IPS-18a (cell line): ENCODE measurements around the gene PODXL.

Experiments used
- H3K27ac ChIP-seq: one replicate; pipeline ENCODE4 v1.5.1; 2013; ENCODE audit warnings: low read length
- H3K27me3 ChIP-seq: one replicate; pipeline ENCODE4 v1.6.1; 2013; ENCODE audit warnings: mild to moderate bottlenecking, low read length; ENCODE audit not compliant: control insufficient read depth, insufficient read depth
- H3K36me3 ChIP-seq: one replicate; pipeline ENCODE4 v1.6.1; 2013; ENCODE audit warnings: low read depth, low read length; ENCODE audit not compliant: control insufficient read depth
- H3K4me1 ChIP-seq: one replicate; pipeline ENCODE4 v1.6.1; 2013; ENCODE audit warnings: low read depth, low read length; ENCODE audit not compliant: control insufficient read depth
- H3K4me3 ChIP-seq: one replicate; pipeline ENCODE4 v1.5.1; 2013; ENCODE audit warnings: low read length
- H3K9ac ChIP-seq: one replicate; pipeline ENCODE4 v1.6.1; 2013; ENCODE audit warnings: mild to moderate bottlenecking, low read length, moderate library complexity
- H3K9me3 ChIP-seq: one replicate; pipeline ENCODE4 v1.6.1; 2013; ENCODE audit warnings: low read depth, low read length; ENCODE audit not compliant: control insufficient read depth

Gene PODXL

DNA sequence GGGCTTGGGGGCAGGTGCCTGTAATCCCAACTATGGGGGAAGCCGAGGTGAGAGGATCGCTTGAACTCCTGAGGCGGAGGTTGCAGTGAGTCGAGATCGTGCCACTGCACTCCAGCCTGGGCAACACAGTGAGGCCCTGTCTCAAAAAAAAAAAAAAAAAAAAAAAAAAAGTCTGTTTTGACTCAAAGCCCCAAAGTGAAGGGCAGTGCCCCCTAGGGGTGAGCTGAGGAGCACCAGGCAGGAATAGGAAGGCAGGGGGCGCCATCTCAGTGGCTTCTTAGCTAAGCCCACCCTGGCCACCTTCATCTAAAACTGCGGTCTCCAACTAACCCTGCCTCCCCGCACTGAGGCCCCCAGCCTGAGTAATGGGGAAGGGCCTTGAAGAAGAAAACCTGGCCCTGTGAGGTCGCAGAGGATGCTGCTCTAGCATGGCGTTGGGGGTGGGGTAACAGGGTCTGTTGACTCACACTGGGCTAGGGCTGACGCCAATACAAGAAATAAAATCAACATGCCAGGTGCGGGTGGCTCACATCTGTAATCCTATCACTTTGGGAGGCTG is 9.8 kb downstream of the PODXL start:
- H3K9ac ChIP-seq: no peak overlapping the region
- peaks cover 71% of the 10 kb centered on the region for H3K36me3 ChIP-seq
- H3K4me1 ChIP-seq: peaks cover 67% of the 10 kb centered on the region
- no peaks in the 10 kb centered on the region for H3K9me3 ChIP-seq
- no peak overlapping the region for H3K27ac ChIP-seq
- no peak overlapping the region for H3K4me3 ChIP-seq
- H3K27me3 ChIP-seq: no peaks in the 10 kb centered on the region

DNA sequence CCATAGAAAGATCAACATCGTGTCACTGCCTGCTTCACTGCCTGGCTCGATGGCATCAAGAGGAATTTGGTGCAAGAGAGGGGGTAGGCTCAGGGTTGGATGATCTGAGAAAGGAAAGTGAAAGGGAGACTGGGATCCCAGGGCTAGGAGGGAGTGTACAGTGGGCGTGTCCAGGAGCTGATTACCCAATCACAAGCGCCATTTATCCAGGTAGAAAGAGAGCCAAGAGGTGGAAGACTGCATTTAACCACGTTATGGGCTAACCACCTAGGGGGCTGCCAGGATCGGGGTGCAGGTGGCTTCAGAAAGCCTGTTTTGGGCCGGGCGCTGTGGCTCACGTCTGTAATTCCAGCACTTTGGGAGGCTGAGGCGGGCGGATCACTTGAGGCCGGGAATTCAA is 10.3 kb downstream of the PODXL start:
- no peaks in the 10 kb centered on the region for H3K27me3 ChIP-seq
- H3K27ac ChIP-seq: no peak overlapping the region
- H3K9ac ChIP-seq: no peak overlapping the region
- no peak overlapping the region for H3K4me3 ChIP-seq
- no peaks in the 10 kb centered on the region for H3K9me3 ChIP-seq
- peaks cover 67% of the 10 kb centered on the region for H3K36me3 ChIP-seq
- H3K4me1 ChIP-seq: peaks cover 62% of the 10 kb centered on the region

DNA sequence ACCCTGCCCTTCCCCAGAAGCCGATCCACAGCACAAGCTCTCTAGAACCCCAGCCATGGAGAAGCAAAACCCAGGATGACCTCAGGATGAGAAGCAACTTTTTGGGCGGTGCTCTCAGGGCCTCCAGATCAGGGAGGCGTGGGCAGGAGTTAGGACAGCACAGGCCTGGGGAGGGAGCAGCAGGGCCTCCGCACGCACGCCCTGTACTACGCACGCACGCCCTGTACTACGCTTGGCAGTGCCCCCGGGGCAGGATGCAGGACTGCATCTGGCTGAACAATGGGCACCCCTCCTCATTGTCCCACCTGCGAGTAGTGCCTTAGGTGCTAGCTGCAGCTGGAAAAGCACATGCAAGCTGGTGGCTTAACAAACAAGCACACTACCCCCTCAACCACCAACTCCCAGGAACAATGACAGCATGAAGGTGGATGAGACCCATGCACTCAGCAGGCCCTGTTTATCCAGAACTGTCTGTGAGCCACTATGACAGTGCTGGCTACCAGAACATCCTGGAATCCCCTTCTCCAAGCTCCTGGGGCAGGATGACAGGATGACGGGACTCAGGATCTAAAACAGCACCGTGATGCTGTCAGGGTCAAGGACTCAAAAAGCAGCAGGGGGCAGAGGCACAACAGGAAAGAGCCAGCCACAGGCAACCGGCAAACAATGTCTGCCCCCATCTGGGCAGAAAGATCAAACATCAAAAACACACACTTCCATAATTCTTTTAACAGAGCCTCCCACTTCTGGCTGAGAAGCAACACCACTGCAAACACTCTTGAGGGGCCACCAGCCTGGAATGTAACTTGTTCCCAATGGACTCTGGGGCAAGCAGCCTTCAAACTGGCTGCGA is 11.8 kb downstream of the PODXL start:
- Histone ChIP-seq H3K9ac (no peak overlapping the region), H3K27ac (no peak overlapping the region), H3K36me3 (peaks cover 64% of the 10 kb centered on the region), H3K4me3 (no peak overlapping the region), H3K27me3 (no peaks in the 10 kb centered on the region), H3K9me3 (no peaks in the 10 kb centered on the region), H3K4me1 (peaks cover 64% of the 10 kb centered on the region)

DNA sequence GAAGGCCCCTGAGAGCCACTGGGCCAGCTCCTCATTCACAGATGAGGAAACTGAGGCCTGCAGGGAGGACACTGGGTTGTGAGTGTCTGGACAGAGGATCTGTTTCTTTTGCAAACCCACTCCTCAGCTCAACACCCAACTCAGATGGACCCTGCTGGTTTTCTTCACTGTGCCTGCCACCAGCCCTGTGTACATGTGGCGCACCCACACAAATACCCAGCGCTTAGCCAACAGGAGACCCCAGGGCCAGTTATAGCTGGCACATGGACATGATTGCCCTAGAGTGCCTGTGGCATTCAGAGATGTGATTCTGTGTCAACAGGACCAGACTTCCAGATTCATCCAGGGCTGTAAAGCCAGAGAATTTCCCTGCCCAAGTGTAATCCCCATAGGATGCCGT is 12.4 kb downstream of the PODXL start:
- Histone ChIP-seq H3K4me3 (no peak overlapping the region), H3K27ac (no peak overlapping the region), H3K9me3 (no peaks in the 10 kb centered on the region), H3K27me3 (no peaks in the 10 kb centered on the region), H3K36me3 (peaks cover 62% of the 10 kb centered on the region), H3K9ac (no peak overlapping the region), H3K4me1 (peaks cover 64% of the 10 kb centered on the region)

DNA sequence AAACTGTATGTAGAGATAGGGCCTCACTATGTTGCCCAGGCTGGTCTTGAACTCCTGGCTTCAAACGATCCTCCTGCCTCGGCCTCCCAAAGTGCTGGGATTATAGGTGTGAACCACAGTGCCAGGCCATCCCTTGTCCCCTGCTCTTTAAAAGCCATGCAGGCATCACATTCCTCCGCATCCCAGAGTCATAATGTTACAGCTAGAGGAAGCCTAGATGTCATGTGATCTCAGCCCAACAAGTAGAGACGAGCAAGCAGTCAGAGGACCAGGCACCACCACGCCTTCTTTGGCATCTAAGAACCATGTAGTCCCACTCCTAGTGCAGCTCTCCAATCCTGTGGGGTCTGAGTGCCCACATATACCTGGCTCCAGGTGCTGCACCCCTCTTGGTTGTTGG is 13.1 kb downstream of the PODXL start:
- H3K9me3 ChIP-seq: no peaks in the 10 kb centered on the region
- H3K9ac ChIP-seq: no peak overlapping the region
- no peak overlapping the region for H3K27ac ChIP-seq
- H3K36me3 ChIP-seq: peaks cover 55% of the 10 kb centered on the region
- no peaks in the 10 kb centered on the region for H3K27me3 ChIP-seq
- peaks cover 69% of the 10 kb centered on the region for H3K4me1 ChIP-seq
- no peak overlapping the region for H3K4me3 ChIP-seq

DNA sequence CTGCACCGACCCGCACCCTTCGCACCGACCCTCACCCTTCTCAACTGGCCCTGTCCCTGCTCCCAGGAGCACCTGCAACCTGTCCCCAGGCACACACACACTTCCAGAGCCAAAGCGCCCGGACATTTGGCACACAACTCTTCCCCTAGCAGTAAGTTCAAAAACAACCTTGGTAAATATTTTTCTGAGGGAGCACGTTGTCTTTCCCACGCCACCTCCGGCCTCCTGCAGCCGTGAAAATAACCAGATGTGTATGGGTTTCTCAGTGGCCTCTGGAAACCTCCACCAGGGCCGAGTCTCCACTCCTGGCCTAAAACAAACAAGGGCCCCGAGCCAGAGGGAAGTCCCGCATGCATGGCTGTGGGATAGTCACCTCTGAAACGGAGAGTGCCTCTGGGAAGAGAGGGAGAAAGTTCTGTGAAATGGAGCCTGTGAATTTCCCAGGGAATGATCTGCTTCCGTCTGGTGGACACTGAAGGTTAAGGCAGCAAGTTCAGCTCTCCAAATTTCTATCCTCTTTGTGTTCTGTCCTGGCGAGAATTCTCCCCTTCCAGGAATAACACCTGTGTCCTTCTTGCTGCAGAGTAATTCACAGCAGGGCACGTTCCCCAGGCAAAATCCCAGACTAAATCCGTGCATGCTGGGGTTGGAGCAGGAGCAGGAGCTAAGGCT is 15.8 kb downstream of the PODXL start:
- Histone ChIP-seq H3K27ac (no peak overlapping the region), H3K9ac (no peak overlapping the region), H3K4me3 (no peak overlapping the region), H3K36me3 (peaks cover 65% of the 10 kb centered on the region), H3K27me3 (no peaks in the 10 kb centered on the region), H3K9me3 (no peaks in the 10 kb centered on the region), H3K4me1 (peaks cover 62% of the 10 kb centered on the region)

DNA sequence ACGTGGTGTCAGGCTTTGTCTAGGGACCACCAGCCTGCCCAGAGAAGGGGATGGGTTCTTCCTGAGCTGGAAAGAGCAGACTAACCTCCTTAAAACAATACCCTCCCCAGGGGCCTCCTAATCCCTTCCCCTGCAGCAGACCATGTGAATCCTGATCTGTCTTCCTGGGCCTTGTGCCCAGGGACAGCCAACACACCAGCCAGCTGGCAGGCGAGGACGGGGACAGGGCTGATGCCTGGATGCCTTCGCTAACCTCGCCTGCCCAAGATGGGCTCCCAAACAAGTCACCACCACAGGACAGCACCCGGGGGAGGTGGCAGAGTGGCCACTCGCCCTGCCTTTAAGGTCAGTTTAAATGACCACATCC is 17.6 kb downstream of the PODXL start:
- Histone ChIP-seq H3K27ac (no peak overlapping the region), H3K4me3 (no peak overlapping the region), H3K4me1 (peaks cover 44% of the 10 kb centered on the region), H3K36me3 (peaks cover 56% of the 10 kb centered on the region), H3K9ac (no peak overlapping the region), H3K27me3 (no peaks in the 10 kb centered on the region), H3K9me3 (no peaks in the 10 kb centered on the region)

DNA sequence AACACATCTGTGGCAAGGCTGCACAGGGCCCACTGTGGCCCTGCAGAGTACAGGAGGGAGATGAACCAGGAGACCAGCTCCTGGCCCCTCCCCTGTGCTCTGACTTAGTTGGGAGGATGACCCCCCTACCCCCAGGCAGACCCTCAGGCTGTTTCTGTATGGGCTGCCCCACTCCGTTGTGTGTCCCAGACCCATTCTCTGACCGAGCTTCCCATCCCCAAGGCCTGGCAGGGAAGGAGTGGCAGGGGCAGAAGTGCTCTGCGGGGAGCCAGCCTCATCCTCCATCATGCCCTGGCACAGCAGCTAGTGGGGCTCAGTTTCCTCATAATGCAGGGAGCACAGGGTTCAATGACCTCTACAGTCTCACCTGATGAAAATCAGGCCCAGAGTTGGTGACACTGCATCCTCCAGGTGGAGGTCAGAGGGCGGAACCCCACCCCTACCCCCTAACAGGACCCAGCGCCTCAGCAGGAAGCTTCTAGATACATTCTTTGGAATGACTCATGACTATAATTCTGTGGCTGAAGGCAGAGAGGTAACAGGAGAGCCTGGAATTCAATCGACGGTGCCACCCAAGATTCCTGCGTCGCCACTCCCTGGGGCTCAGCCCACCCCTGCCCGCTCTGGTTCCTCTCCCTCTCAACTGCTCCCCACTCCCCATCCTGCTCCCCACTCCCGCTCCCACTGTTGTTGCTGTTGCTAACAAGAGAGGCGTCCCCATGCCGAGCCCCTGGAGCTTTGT is 18.2 kb downstream of the PODXL start:
- no peaks in the 10 kb centered on the region for H3K27me3 ChIP-seq
- H3K4me1 ChIP-seq: peaks cover 44% of the 10 kb centered on the region
- H3K9me3 ChIP-seq: no peaks in the 10 kb centered on the region
- H3K4me3 ChIP-seq: no peak overlapping the region
- peaks cover 56% of the 10 kb centered on the region for H3K36me3 ChIP-seq
- no peak overlapping the region for H3K27ac ChIP-seq
- H3K9ac ChIP-seq: no peak overlapping the region

DNA sequence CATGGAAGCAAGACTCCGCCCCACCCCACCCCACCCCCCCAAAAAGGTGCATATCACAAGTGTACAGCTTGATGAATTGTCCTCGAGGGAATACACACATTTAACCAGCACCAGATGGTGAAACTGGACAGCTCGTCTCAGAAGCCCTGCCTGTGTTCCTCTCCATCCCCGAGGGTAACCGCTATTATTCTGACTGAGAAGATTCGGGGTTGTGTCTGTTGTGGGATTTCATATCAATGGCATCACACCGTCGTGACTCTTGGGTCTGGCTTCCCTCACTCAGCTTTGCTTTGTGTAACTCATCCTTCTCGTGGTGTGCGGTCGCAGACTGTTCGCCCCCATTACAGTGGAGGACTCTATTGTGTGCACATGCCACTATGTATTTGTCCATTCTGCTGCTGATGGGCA is 18.9 kb downstream of the PODXL start:
- Histone ChIP-seq H3K4me1 (peaks cover 42% of the 10 kb centered on the region), H3K9me3 (no peaks in the 10 kb centered on the region), H3K27ac (no peak overlapping the region), H3K27me3 (no peaks in the 10 kb centered on the region), H3K36me3 (peaks cover 55% of the 10 kb centered on the region), H3K4me3 (no peak overlapping the region), H3K9ac (no peak overlapping the region)

DNA sequence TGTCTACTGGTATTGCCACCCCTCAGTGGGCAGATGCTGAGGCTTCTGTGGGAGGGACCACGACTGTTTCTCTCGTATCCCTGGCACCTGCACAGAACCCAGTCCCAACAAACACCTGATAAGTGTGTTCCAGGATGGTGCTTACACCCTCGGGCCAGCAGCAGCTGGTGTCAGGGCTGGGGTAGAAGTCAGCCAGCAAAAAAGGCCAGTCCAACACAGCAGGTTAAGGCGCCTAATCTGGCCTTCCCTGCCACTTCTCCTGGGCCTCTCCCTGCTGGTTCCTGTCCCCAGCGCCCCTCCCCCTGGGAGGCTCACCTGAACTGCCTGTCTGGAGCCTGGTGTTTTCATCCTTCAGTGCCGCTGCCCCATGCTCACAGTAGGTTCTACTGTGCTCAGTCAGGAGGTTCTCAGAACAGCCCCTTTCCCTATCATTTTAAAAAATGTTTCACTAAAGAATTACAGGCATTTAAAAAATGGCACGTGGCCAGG is 20.0 kb downstream of the PODXL start:
- no peak overlapping the region for H3K4me3 ChIP-seq
- no peaks in the 10 kb centered on the region for H3K27me3 ChIP-seq
- no peak overlapping the region for H3K9ac ChIP-seq
- H3K27ac ChIP-seq: no peak overlapping the region
- H3K36me3 ChIP-seq: peaks cover 52% of the 10 kb centered on the region
- peaks cover 40% of the 10 kb centered on the region for H3K4me1 ChIP-seq
- no peaks in the 10 kb centered on the region for H3K9me3 ChIP-seq
